HG03457 (cell line): ENCODE results near the gene ZKSCAN8.

Source experiments
- ATAC-seq: cut with Tn5 transposase; IDR thresholded peaks from one replicate; pipeline ENCODE4 v1.9.1; 2021; ENCODE audit warnings: moderate number of reproducible peaks; ENCODE audit not compliant: unreplicated experiment

The ZKSCAN8 gene

DNA sequence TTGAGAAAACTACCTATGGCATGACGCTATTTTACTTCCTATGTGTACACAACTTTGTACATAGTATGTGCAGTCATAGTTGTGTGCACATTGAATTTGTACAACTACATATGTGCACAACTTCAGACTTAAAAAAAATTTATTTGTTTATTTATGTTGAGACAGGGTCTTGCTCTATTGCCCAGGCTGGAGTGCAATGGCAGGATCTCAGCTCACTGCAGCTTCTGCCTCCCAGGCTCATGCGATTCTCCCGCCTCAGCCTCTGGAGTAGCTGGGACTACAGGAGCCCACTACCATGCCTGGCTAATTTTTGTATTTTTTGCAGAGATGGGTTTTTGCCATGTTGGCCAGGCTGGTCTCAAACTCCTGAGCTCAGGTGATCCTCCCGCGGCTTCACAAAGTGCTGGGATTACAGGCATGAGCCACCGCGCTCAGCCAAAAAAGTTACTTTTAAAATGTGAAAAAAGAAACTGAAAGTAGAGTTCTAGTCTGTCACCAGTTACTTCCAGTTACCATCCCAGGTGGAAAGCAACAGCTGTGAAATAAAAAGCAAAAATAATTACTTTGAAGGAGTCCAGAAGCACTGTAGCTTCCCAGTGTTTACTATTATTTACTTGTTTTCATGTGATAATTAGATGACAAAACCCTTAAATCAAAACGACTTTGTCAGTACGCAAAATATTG is 1.7 kb upstream of the ZKSCAN8 start:
- ATAC-seq = no peak

DNA sequence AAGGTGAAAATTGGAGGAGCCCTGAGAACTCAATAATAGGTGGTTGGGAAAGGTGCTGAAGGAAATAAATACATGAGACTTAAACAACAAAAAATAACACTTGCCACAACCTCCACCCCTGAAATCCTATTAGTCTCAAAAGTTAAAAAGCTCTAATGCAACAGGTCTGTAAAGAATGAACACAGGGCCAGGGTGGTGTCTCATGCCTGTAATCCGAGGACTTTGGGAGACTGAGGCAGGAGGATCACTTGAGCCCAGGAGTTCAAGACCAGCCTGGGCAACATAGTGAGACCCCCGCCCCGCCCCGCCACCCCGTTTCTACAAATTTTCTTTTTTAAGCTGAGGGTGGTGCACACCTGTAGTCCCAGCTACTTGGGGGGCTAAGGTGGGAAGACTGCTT is 1.1 kb upstream of the ZKSCAN8 start:
- ATAC-seq = no peak

DNA sequence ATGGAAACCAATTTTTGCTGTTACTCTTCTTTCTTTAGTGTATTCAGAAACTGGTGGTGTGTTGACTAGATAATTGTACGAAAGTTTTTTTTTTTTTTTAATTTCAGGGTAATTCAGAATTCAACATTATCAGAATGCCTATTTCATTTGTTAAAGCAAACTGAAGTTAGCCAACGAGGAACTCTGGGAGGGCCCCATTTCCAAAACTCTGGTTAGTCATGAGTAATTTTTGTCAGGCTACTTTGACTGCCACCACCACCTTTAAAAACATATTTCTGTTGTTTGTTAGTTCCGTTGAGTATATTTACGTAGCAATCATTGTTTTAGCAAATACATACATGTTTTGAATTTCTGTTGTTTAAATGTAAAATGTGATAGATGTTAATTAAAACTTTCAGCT is 763 bp downstream of the ZKSCAN8 start:
- no peak for ATAC-seq

DNA sequence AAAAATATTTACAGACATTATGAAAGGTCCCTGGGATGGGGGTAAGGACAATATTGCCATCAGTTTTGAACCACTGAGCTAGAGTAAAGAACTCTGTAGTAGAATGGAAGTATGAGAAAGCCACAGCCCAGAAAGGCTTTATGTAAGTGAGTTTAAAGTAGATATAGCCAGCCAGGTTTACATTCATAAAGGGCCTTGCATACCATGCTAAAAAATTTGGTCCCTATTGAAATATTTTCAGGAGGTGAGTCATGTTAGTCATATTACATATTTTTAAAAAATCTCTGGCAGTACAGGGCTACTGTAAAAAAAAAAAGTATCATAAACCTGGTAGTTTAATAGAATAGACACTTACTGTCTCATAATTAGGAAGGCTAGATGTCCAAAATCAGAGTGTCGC is 3.5 kb downstream of the ZKSCAN8 start:
- no peak for ATAC-seq

DNA sequence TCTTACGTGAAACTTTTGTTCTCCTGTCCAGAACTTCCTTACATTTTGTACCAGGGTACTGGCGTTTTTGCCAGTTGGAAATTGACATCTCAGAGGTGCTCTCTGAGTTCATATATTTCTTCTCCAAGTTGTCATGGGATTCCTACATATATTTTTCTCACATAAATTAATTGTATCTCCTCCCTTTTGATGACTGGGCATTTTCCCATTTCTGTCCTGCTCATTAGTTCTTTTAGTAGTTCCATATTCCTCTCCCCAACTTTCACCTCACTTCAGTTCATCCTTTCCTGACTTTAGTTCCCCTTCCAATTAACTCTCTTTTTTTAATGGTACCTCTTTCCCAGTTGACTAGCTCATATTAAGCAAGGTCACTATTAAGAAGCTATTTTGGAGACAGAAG is 10.8 kb downstream of the ZKSCAN8 start:
- no peak for ATAC-seq

DNA sequence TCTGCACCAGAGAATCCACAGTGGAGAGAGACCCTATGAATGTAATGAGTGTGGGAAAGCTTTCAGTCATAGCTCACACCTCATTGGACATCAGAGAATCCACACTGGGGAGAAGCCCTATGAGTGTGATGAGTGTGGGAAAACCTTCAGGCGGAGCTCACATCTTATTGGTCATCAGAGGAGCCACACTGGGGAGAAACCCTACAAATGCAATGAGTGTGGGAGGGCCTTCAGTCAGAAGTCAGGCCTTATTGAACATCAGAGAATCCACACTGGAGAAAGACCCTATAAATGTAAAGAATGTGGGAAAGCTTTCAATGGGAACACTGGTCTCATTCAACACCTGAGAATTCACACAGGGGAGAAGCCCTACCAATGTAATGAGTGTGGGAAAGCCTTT is 11.9 kb downstream of the ZKSCAN8 start:
- ATAC-seq = no peak

DNA sequence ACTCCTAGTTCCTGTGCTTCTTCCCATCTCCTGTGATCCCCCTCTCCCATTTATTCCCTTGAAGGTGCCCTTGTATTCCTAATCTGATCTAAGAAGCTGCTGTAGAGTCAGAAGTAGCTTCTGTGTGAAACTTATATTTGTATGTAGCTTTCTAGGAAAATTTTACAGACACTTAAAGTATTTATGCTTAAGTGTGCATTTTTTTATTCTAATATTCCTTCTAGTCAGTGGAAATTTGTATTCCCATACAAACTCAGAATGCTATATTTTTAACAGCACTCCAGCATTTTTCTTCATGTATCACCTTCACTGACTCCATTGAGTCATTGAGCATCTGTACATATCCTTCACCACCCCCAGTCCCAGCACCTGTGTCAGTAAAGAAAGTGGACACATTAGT is 12.7 kb downstream of the ZKSCAN8 start:
- no peak for ATAC-seq

DNA sequence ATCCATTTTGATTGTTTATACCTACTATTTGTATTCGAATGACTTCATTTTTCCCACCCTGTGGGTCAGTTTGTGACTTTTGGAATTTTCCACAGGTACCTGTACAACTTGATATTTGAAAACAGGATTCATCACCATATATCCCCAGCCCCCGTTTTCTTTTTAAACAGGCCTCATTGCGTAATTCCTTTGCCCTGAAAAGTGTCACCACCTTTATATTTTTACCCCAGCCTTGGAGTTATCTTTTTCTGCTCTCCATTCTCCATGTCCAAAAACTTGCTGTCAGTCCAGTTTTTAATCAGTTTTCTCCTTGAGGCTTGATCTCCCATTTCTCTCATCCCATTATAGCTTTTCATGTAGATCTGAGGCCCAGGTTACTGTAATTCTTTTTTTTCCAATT is 16.6 kb downstream of the ZKSCAN8 start:
- ATAC-seq = no peak

DNA sequence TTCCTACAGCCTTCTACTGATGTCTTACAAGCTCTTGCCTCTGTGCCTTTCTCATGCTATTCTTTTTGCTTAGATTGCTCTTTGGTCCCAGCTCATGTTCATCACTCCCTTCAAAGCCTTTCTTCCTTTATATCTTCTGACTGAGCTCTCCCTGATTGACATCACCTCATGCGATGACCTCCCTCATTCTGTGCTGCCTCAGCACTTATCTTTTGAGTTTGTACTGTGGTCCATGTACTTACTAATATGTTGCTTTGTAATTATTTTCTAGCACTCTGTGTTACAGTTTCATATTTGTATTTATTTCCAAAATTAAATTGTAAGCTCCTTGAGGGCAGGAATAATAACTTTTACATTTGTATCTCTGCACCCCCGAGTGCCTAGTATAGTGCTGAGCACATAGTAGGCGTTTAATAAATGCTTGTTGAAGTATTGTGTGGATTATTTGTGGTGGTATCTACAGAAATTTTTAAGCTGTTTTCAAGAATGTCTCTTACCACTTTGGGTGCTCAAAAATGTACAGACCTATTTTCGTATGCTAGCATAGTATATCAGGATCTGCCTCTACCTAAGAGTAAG is 17.4 kb downstream of the ZKSCAN8 start:
- no peak for ATAC-seq

DNA sequence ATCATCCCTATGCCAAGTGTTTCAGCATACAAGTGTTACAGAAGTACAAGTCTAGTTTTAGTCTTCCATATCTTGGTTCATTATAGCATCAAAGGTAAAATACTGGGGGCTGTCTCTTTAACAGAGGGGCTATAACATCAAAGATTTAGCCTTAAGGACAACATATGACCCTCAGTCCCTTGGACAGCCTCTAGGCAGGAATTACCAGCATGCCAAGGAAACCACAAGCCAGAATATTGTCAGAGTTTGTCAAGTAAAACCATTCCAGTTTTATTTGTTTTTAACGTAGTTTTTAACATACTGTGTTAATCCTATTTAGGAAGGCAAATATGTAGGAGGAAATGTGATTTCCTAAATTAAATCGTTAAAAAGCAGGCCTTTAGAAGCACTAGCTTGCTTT is 18.6 kb downstream of the ZKSCAN8 start:
- ATAC-seq = no peak

DNA sequence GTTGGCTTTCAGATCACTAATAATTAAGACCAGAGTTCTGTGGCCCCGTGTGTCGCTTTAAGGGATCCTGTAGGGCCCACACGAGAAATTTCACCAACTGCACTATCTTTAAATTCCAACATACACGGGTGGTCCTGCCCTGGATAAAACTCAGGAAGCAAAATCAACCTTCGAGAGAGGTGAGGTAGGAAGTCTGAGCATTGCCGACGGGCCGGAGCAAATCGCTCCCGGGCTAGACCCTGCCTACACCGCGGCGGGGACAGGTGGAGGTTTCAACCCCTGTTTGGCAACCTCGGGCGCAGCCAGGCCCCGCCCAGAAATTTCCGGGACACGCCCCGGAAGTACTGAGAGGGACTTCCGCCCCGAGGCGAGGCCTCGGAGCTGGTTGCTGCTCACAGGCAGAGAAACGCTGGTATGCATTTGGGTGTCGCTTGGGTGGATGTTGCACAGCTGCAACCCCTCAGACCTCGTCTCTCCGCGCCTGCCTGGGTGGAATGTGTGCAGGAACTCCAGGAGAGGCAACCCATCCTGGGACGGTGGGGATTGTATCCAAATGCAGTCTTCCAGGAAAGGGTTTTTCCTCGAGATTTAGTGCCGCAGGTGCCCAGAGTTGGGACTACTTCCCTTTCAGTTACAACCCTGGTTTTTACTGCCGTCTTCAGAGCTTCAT is 19.9 kb downstream of the ZKSCAN8 start:
- ATAC-seq = peak; percentile 94

DNA sequence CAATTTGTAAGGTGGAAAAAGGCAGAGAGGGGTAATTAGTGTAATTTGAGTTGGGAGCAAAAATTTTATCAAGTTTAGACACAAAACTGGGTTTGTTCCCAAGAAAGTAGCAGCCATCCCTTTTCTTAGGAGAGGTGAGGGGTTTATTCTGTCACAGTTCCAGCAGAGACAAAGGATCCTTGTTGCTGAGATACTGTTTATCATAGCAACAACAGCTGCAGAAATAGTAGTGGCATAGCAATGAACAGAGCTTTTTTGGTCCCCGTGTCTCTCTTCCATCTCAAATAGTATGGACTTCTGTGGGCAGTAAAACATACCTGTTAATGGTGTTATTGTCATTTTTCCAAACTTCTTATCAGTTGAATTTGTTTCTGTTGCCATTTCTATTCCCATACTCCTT is 23.9 kb downstream of the ZKSCAN8 start:
- ATAC-seq = no peak

DNA sequence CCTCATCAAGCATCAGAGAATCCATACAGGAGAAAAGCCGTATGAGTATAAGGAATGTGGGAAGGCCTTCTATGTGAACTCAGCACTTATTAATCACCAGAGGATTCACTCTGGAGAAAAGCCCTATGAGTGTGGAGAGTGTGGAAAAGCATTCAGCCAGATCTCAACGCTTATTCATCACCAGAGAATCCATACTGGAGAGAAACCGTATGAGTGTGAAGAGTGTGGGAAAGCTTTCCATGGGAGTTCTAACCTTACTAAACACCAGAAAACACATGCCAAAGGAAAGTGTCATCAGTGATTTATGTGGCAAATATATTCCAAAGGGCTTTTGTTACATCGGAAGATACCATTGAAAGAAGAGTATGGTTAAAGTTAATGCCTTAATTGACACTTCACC is 25.4 kb downstream of the ZKSCAN8 start:
- no peak for ATAC-seq

DNA sequence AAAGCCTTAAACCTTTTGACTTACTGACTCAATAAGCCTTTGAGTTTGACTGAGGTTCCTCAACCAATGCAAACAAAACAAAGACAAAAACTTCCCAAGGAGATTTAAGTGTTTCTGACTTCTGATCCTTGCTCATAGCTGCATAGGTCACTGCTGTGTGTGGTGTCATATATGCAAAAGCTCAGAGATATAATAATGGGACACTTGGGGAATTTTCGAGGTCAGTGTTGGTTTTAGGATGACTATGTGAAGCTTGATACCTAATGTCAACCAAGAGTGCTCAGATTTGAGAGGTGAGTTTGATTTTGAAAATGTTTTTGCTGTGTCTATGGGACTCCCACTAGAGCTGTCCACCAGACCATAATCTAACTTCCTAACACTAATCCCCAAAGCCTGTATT is 26.2 kb downstream of the ZKSCAN8 start:
- ATAC-seq = no peak

DNA sequence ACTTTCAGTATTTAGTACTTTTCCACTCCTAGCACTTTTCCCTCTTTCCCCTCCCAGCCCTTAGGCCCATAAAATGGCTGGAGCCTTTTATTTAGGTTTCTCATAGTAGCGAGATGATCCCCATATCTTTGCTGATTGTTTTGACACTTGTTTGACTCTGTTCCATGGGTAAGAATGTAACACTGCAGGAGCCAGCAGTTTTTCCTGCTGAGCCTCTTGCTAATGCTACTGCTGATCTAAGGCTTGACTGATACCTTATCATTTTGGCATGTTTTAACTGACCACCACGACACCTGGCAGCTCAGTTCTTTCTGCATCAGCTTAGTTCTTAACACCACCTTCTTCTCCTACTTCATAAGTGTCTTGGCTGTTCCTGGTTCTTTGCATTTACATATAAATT is 29.6 kb downstream of the ZKSCAN8 start:
- ATAC-seq = no peak

DNA sequence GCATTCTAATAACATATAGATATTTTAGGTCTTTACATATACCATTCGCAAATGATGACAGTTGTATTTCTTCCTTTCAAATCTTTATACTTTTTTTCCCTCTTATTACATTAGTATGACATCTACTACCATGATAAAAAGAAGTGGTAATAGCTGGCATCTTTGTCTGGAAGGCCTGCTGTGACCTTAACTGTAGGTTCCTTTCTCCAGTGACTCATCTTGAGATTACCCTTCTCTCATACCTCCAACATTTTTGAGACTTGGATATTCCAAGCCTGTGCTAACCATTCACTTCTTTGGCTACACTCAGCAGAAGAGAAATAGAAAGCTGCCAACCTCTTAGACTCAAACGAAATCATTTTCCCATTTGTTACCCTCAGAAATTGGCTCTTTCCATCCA is 30.3 kb downstream of the ZKSCAN8 start:
- ATAC-seq = no peak

DNA sequence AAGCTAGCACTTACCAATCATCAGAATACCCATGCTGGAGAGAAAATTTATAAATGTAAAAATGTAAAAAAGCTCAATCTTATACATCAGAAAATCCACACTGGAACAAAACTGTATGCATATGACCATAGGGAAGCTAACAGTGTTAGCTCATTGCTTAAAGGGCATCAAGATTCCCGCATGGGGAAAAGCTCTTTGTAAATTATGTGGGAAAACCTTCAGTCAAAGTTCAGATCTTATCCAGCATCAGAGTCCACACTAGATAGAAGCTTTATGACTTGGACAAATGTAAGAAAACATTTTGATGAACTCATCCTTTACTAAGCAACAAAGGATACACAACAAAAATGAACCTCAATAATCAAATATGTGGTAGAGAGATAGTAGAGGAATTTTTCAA is 34.7 kb downstream of the ZKSCAN8 start:
- no peak for ATAC-seq

DNA sequence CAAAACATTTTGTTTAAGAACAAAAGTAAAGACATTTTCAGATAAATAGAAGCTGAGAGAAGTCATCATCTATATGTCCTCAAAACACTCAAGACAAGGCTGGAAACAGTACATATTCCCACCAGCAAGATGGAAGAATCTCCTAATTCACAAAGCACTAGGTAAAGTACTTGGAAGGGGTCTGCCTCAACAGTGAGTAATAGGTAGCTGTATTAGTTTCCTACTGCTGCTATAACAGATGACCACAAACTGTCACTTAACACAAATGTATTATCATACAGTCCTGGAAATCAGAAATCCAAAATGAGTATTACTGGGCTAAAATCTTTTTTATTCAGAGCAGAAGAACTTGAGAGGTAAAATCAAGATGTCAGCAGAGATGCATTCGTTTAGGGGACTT is 40.6 kb downstream of the ZKSCAN8 start:
- no peak for ATAC-seq

DNA sequence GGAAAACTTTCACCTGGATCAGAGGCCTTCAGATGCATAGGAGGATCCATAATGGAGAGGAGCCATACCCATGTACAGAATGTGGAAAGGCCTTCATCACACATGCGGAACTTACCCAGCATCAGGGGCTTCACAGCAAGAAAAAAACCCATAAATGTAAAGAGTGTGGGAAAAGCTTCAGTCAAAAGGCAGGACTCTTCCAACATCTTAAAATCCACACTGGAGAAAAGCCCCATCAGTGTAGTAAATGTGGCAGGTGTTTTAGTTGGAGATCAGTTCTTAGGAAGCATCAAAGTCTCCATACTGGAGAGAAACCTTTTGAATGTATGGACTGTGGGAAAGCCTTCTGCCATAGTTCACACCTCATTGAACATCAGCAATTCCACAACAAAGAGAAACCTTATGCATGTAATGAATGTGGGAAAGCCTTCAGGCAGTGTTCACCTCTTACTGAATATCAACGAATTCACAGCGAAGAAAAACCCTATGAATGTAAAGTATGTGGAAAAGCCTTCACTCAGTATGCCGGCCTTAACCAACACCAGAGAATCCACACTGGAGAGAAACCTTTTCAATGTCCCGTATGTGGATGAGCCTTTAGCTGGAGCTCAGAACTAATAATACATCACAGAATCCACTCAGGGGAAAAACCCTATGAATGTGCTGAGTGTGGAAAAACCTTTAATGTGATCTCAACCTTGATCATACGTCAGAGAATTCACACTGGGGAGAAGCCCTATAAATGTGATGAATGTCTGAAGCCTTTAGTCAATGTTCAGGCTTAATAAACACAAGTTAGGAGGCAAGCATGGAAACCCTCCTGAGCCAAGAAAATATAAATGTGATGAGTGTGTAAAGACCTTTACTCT is 46.7 kb downstream of the ZKSCAN8 start:
- no peak for ATAC-seq

DNA sequence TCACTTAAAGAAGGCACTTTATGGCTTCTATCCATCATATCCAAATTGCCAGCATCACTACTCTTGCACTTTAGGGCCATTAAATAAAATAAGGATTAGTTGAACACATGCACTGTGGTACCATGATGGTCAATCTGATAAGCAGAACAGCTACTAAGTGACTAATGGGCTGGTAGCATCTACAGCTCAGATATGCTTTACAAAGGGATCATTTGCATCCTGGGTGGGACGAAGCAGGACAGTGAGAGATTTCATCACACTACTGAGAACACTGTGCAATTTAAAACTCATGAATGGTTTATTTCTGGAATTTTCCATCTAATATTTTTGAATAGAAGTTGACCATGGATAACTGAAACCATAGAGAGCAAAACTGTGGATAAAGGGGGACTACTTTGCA is 58.3 kb downstream of the ZKSCAN8 start:
- ATAC-seq = no peak

DNA sequence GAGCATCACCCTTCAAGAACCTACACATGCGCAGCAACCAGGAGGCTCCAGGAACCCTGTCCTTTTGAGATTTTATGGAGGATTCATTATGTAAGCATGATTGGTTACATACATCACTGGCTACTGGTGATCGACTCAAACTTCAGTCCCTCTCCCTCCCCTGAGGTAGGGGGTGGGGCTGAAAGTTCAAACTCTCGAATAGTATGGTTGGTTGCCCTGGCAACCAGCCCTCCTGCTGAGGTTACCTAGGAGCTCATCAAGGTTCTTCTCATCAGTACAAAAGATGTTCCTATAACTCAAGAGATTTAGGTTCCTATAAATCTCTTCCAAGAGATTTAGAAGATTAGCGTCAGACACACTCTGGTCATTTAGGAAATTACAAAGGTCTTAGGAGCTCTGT is 61.5 kb downstream of the ZKSCAN8 start:
- no peak for ATAC-seq

DNA sequence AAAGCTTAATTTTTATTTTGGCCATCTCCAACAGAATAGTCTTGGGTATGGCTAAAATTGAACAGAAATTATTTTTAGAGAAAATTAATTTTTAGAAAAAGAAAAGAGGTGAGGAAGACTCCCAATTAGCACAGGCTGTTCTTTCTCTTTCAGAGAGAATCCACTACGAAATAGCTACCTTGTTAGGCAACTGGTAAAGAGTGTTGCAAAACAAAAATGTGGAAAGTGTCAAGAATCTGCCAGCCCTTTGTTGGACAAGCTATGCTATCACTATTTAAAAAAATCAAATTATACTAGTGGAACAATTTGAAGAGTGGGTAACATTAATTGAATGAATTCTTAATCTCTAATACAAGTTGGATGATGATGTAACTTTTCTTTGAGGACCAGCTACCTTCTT is 64.2 kb downstream of the ZKSCAN8 start:
- ATAC-seq = no peak
